WTC11 (cell line): ENCODE measurements around the gene GEMIN8. TPM values are rescaled to one million over a fixed set of nuclear protein-coding genes. Genes with fewer than 3 reads are reported as not detected.

Experiments
- ATAC-seq: fragments of 200-7000 bp; cut with Tn5 transposase; 2 replicates; pipeline ENCODE4 v1.10.0; 2021; ENCODE audit warnings: mild to moderate bottlenecking, moderate library complexity
- CTCF ChIA-PET: fragments of 300-600 bp; sonication (Branson Sonifier 250); formaldehyde crosslinking; loops from one replicate; lab custom pipeline; 2021; ENCODE audit warnings: antibody characterized with exemption; lab: Charles Lee
- POLR2A ChIA-PET: fragments of 350-600 bp; sonication (Branson Sonifier 250); formaldehyde crosslinking; loops from one replicate; lab custom pipeline; 2021; ENCODE audit warnings: antibody characterized with exemption; lab: Charles Lee
- DNase-seq: peaks from one replicate; pipeline ENCODE4 v3.0.0; 2021; ENCODE audit warnings: low spot score
- H3K27ac Mint-ChIP-seq: 2 replicates; pipeline ENCODE4 v1.8.0; 2021; ENCODE audit warnings: mixed read lengths
- H3K27me3 Mint-ChIP-seq: 2 replicates; pipeline ENCODE4 v1.8.0; 2021; ENCODE audit warnings: low read depth, mild to moderate bottlenecking, moderate library complexity, mixed read lengths
- H3K36me3 Mint-ChIP-seq: 2 replicates; pipeline ENCODE4 v1.8.0; 2021; ENCODE audit warnings: mixed read lengths
- H3K4me1 Mint-ChIP-seq: 2 replicates; pipeline ENCODE4 v1.8.0; 2022; ENCODE audit warnings: mixed read lengths
- H3K4me3 Mint-ChIP-seq: 2 replicates; pipeline ENCODE4 v1.8.0; 2021; ENCODE audit warnings: mild to moderate bottlenecking, moderate library complexity, mixed read lengths
- H3K9me3 Mint-ChIP-seq: 2 replicates; pipeline ENCODE4 v1.8.0; 2021; ENCODE audit warnings: mixed read lengths
- CTCF ChIP-seq: fragments of 200-600 bp; IDR thresholded peaks from 2 replicates; pipeline ENCODE4 v1.8.0; 2022; ENCODE audit warnings: antibody characterized with exemption
- ETV6 ChIP-seq: sonication (generic); formaldehyde crosslinking; IDR thresholded peaks from 2 replicates; pipeline ENCODE4 v1.8.1; 2022; ENCODE audit warnings: mild to moderate bottlenecking, missing genetic modification reagents
- HMGA2 ChIP-seq: fragments of 250-450 bp; sonication (Bioruptor Pico); IDR thresholded peaks from 2 replicates; pipeline ENCODE4 v1.4.0; 2021; ENCODE audit warnings: mild to moderate bottlenecking, moderate library complexity
- IRF2 ChIP-seq: sonication (generic); formaldehyde crosslinking; IDR thresholded peaks from 2 replicates; pipeline ENCODE4 v1.8.0; 2022; ENCODE audit warnings: low read depth, missing genetic modification reagents, borderline replicate concordance
- MAX ChIP-seq: sonication (generic); formaldehyde crosslinking; IDR thresholded peaks from 2 replicates; pipeline ENCODE4 v1.8.0; 2022; ENCODE audit warnings: mild to moderate bottlenecking, missing genetic modification reagents
- MLX ChIP-seq: sonication (generic); formaldehyde crosslinking; IDR thresholded peaks from 2 replicates; pipeline ENCODE4 v1.8.1; 2023; ENCODE audit warnings: mild to moderate bottlenecking, missing genetic modification reagents, moderate library complexity
- NFATC4 ChIP-seq: fragments of 250-450 bp; sonication (Bioruptor Pico); IDR thresholded peaks from 2 replicates; pipeline ENCODE4 v1.9.0; 2021; ENCODE audit warnings: mild to moderate bottlenecking
- NR1H2 ChIP-seq: sonication (generic); formaldehyde crosslinking; IDR thresholded peaks from 2 replicates; pipeline ENCODE4 v1.9.0; 2021; ENCODE audit warnings: mild to moderate bottlenecking, moderate library complexity, missing genetic modification reagents
- NR2C2 ChIP-seq: sonication (generic); formaldehyde crosslinking; IDR thresholded peaks from 2 replicates; pipeline ENCODE4 v1.8.0; 2022; ENCODE audit warnings: mild to moderate bottlenecking, missing genetic modification reagents
- PRDM15 ChIP-seq: sonication (generic); formaldehyde crosslinking; IDR thresholded peaks from 2 replicates; pipeline ENCODE4 v1.8.0; 2022; ENCODE audit warnings: missing genetic modification reagents
- RELA ChIP-seq: sonication (generic); formaldehyde crosslinking; IDR thresholded peaks from 2 replicates; pipeline ENCODE4 v1.8.1; 2022; ENCODE audit warnings: missing genetic modification reagents, mild to moderate bottlenecking, borderline replicate concordance
- SMAD4 ChIP-seq: sonication (generic); formaldehyde crosslinking; IDR thresholded peaks from 2 replicates; pipeline ENCODE4 v1.8.0; 2022; ENCODE audit warnings: mild to moderate bottlenecking, missing genetic modification reagents
- SOX15 ChIP-seq: fragments of 250-450 bp; sonication (Bioruptor Pico); IDR thresholded peaks from 2 replicates; pipeline ENCODE4 v1.9.0; 2021; ENCODE audit warnings: mild to moderate bottlenecking
- USF1 ChIP-seq: sonication (generic); formaldehyde crosslinking; IDR thresholded peaks from 2 replicates; pipeline ENCODE4 v1.8.0; 2022; ENCODE audit warnings: mild to moderate bottlenecking, missing genetic modification reagents
- ZNF121 ChIP-seq: sonication (generic); formaldehyde crosslinking; IDR thresholded peaks from 2 replicates; pipeline ENCODE4 v1.8.0; 2023; ENCODE audit warnings: missing genetic modification reagents
- ZNF138 ChIP-seq: sonication (generic); formaldehyde crosslinking; conservative IDR thresholded peaks from 2 replicates; pipeline ENCODE4 v1.8.1; 2022; ENCODE audit warnings: mild to moderate bottlenecking, moderate library complexity, missing genetic modification reagents
- ZNF219 ChIP-seq: sonication (generic); formaldehyde crosslinking; IDR thresholded peaks from 2 replicates; pipeline ENCODE4 v1.8.0; 2023; ENCODE audit warnings: missing genetic modification reagents, mild to moderate bottlenecking, borderline replicate concordance
- ZNF396 ChIP-seq: fragments of 250-450 bp; sonication (Bioruptor Pico); IDR thresholded peaks from 2 replicates; pipeline ENCODE4 v1.8.0; 2021; ENCODE audit warnings: mild to moderate bottlenecking, moderate library complexity, borderline replicate concordance
- ZNF425 ChIP-seq: fragments of 250-450 bp; sonication (Bioruptor Pico); conservative IDR thresholded peaks from 2 replicates; pipeline ENCODE4 v1.9.0; 2021; ENCODE audit warnings: mild to moderate bottlenecking
- ZNF532 ChIP-seq: fragments of 250-450 bp; sonication (Bioruptor Pico); IDR thresholded peaks from 2 replicates; pipeline ENCODE4 v1.9.0; 2021; ENCODE audit warnings: mild to moderate bottlenecking, borderline replicate concordance
- ZSCAN18 ChIP-seq: fragments of 250-450 bp; sonication (Bioruptor Pico); IDR thresholded peaks from 2 replicates; pipeline ENCODE4 v2.1.2; 2022; ENCODE audit warnings: mild to moderate bottlenecking, moderate library complexity
- total RNA-seq: library from RNA; stranded (reverse); gene quantifications from 3 replicates; pipeline ENCODE4 v1.2.3, GENCODE V29; 2021

The GEMIN8 gene
- total RNA-seq, 1 experiment from 2014 or later = 21.1 TPM

- TF ChIP-seq ZNF532 (CRISPR knock-in tag) = no peak
- TF ChIP-seq MLX (CRISPR knock-in tag) = no peak
- no peak for TF ChIP-seq RELA
- TF ChIP-seq NR1H2 (CRISPR knock-in tag) = no peak
- TF ChIP-seq ZNF121 (CRISPR knock-in tag) = no peak
- TF ChIP-seq, all 79 proteins: peak for 0
These were observed 12.3 kb downstream of the GEMIN8 start (continued) for GRCh38 chrX:14017399-14017798.

GRCh38 chrX:14015941-14016340, 13.8 kb downstream of the GEMIN8 start:
- Mint-ChIP-seq H3K36me3 (peaks cover 32% of the 10 kb centered on the region), H3K4me3 (no peak overlapping the region), H3K4me1 (no peaks in the 10 kb centered on the region), H3K9me3 (peaks cover 3% of the 10 kb centered on the region; the same call in 1 of the 2 replicates), H3K27me3 (no peaks in the 10 kb centered on the region), H3K27ac (no peak overlapping the region)
- ChIA-PET CTCF (no interaction called here), POLR2A (no interaction called here)
- ATAC-seq = no peak
- no peak for DNase-seq
- TF ChIP-seq ZNF396 (CRISPR knock-in tag) (no peak), PRDM15 (no peak), NFATC4 (CRISPR knock-in tag) (no peak), SOX15 (CRISPR knock-in tag) (no peak), ZNF138 (CRISPR knock-in tag) (no peak), SMAD4 (CRISPR knock-in tag) (no peak), IRF2 (no peak), USF1 (CRISPR knock-in tag) (no peak), CTCF (no peak), ZNF425 (no peak), ZNF219 (no peak), HMGA2 (CRISPR knock-in tag) (no peak), NR2C2 (CRISPR knock-in tag) (no peak), ETV6 (CRISPR knock-in tag) (no peak), ZSCAN18 (CRISPR knock-in tag) (no peak), MAX (CRISPR knock-in tag) (no peak)
